KOPT-K1 (cell line): ENCODE data around the gene PDE4D.

Source experiments
- H3K27ac ChIP-seq: fragments of 200-600 bp; sonication (generic); 2 replicates; pipeline ENCODE4 v1.5.1; 2016; ENCODE audit warnings: antibody characterized with exemption, mild to moderate bottlenecking, low read depth, low read length; ENCODE audit not compliant: poor library complexity, severe bottlenecking
- H3K36me3 ChIP-seq: fragments of 200-600 bp; sonication (generic); 2 replicates; pipeline ENCODE4 v1.5.1; 2017; ENCODE audit warnings: antibody characterized with exemption, mild to moderate bottlenecking, low read length, moderate library complexity; ENCODE audit not compliant: insufficient read depth
- H3K9me3 ChIP-seq: fragments of 200-600 bp; sonication (generic); 2 replicates; pipeline ENCODE4 v1.5.1; 2017; ENCODE audit warnings: antibody characterized with exemption, low read length, mild to moderate bottlenecking; ENCODE audit not compliant: insufficient read depth, poor library complexity, severe bottlenecking

Gene PDE4D

DNA sequence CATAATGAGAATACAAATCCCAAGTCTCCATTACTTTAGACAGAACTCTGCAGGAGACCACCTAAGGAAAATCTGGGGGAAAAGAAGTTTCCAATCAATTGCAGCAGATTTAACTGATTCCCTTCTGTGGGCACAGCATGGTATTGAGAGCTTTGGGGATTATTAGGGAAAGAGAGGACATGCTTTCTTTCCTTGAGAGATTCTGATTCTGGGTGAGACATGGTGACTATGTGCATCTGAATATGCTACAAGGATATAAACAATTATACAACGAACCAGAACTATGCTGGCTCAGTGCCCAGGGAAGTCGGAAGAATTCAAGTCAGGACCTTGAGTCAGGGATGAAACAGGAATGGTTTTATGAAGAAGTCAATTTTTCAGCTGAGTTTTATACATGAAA, 183.7 kb downstream of the PDE4D start:
- Histone ChIP-seq H3K9me3 (peaks cover 10% of the 10 kb centered on the region), H3K36me3 (no peaks in the 10 kb centered on the region), H3K27ac (no peak overlapping the region)

DNA sequence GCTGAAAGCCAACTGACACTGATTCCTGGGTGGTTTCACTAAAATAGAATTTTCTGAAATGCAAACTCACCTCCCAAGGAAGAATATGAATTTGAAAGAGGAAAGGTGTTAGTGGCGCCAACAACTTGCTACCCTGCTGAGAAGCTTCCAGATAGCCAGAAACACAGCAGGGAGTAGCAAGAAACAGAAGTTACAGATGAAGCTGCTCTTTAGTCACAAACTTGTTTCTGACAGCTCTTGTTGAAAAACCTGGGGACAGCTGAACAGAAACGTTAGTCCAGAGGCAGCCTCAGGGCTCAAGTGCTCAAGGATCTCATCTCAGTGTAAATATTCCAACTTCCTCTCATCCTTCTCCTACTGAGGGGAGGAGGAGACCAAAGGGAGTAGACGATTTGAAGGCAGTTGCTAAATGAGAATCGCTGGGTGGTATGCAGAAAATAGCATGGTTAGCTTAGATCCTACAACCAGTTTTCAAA, 184.1 kb downstream of the PDE4D start:
- H3K27ac ChIP-seq, result no peak overlapping the region
- H3K36me3 ChIP-seq, result no peaks in the 10 kb centered on the region
- H3K9me3 ChIP-seq, result peaks cover 10% of the 10 kb centered on the region

DNA sequence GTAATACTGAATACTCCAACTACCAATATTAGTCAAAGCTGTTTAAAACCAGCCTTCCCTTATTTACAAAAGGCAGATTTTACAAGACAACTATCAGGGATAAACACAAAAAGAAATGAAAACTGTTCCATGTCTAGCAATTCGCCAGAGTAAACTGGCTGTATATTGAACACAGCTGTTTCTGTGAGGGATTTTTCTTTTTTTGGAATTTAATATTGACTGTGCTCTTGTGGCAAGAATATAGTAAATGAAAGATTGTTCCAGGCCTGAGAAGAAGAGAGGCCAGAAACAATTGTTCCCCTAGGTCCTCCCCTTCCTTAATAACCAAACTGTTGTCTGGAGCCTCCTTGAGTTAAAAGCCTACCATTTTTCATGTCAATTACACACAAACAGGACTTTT, 188.6 kb downstream of the PDE4D start:
- Histone ChIP-seq H3K36me3 (no peaks in the 10 kb centered on the region), H3K9me3 (no peaks in the 10 kb centered on the region), H3K27ac (no peak overlapping the region)

DNA sequence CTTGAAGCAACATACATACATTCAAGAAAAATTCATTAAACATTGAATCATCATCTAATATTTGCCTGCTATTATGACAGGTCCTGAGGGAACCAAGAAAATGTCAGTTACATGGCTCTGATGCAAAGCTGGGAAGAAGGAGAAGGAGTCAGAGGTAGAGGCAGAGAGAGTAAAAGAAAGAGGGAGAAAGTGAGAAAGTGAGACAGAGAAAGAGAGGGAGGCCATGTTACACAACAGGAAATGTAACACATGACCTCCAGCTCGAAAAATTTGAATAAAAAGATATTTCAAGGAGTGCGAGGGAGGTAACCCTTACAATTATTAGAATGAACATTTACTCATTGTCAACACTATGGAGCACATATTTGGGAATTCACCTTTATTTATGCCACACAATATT, 189.7 kb downstream of the PDE4D start:
- Histone ChIP-seq H3K27ac (no peak overlapping the region), H3K36me3 (no peaks in the 10 kb centered on the region), H3K9me3 (no peaks in the 10 kb centered on the region)

DNA sequence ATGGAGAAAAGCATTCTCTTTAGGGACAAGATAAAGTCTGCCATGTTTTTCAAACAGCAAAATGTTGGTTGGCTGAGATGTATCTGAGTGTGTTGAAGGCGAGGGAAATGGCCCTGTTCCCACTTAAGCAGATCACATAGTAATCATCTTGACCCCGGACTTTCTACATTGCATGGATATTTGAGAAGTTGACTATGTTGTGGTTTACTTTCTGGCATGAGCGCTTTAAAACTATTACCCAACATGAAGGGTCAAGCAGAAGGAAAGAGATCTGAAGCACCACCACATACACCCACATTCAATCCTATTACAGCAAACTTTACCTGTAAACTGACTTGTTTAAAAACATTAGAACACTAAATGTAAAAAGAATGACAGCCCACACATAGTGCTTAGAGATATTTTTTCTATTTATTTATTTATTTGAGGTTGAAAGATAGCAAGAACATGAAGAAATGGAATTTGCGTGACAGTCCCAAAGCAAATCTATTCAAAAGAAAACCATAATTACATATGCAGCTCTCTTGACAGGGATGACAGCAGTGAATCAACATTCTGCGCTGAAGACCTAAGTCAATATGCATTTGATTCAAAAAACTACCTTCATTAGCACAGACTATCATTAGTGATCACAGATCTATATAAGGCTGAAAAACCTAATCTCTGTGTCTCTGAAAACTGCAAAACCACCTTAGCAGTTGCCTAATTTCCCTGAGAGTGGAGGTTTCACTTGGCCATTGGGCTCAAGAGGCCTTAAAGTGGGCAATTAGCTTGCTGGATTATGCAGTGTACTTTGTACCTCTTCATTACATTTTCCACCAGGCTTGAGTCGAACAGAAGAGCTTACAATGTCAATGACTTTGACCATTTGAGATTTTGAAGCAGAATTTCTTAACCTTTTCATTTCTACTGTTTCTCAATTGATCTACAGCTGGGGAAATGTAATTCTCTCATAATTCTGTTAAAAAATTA, 195.0 kb downstream of the PDE4D start:
- Histone ChIP-seq H3K27ac (no peak overlapping the region), H3K36me3 (no peaks in the 10 kb centered on the region), H3K9me3 (no peaks in the 10 kb centered on the region)

DNA sequence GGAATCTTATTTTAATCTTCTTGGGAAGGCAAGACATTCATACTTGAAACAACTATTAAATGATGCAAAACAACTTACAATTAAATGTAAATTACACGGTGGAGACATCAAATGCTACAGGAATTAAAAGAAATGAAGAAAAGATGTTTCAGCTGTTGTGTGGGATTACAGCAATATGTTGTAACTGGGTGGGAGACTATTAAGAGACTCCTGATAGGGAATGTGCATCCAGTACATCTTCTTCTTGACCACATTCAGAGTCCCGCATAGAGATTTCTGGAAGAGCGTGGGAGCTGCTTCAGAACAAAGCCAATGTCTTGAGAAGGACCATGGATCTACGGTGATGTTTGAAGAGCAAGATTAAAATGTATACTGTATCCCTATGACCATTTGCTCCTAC, 199.1 kb downstream of the PDE4D start:
- no peaks in the 10 kb centered on the region for H3K9me3 ChIP-seq
- no peaks in the 10 kb centered on the region for H3K36me3 ChIP-seq
- no peak overlapping the region for H3K27ac ChIP-seq

DNA sequence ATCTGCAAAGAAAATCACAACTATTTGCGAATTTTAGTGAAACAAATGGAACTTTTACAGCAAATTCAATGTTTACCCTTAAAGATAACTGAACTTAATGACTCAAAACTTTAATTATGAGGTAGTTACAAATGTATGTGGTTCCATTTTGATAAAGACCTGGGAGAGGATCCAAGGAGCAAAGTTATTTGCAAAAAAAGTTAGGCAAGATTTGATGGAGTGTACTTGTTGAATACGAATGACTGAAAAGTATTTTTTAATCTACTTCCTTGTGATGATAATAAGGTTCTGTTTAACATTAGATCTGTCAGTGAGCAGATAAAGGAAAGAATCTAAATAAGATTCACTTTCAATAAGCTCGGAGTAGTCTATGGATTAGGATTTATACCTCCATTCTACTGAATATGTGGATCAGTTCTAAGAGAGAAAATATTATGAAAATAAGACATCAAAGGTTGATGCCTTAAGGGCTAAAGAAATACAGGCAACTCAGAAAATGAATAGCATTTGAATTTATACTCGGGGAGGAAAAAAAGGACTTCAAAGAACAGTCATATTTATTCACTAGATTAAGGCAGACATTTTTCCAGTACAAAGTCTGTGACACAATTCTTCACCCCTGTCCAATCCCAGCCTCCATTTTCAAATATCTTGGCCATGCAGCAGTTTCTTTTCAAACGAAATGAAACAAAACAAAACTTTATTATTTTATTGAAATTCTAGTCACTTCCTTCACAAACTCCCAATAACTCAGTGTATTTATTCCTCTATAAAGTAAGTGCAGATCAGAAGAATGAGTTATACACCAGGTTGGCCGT, 199.8 kb downstream of the PDE4D start:
- no peaks in the 10 kb centered on the region for H3K36me3 ChIP-seq
- no peak overlapping the region for H3K27ac ChIP-seq

DNA sequence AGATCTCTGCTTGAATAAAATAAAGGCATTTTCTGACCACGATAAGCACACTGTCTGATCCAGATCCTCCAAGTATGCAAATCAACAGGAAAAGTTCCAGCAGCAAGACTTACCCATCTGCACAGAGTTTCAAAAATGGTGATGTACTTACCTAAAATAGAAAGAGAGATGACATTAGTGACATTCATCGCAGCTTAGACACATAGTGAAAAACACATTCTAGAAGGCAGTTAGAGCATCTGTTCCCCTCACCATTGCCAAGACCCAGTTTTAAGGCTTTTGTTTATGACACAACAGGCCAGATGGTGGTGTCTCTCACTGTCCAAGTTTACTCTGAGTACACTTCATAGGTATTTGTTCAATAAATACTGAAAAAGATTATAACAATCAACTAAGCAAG, 207.7 kb downstream of the PDE4D start:
- Histone ChIP-seq H3K36me3 (no peaks in the 10 kb centered on the region), H3K27ac (no peak overlapping the region)

More for the DNA sequence above, 199.8 kb downstream of the PDE4D start:
- H3K9me3 ChIP-seq, result no peaks in the 10 kb centered on the region

DNA sequence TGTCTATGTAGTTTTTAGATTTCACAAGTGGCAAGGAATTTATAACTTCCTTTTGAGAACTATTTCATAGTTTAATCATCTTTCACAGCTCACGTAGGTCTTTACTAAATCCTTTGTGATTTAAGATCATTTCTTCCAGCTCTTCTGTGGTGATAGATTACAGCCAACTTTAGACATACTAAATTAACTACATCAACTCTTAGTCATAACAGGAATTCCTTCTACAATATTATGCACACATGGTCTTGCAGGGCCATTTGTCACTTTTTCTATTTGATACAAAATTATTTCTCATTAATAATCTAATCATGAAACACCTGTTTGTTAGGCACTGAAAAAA, 208.4 kb downstream of the PDE4D start:
- Histone ChIP-seq H3K36me3 (no peaks in the 10 kb centered on the region), H3K9me3 (no peaks in the 10 kb centered on the region), H3K27ac (no peak overlapping the region)

More for the DNA sequence above, 207.7 kb downstream of the PDE4D start:
- H3K9me3 ChIP-seq, result no peaks in the 10 kb centered on the region

DNA sequence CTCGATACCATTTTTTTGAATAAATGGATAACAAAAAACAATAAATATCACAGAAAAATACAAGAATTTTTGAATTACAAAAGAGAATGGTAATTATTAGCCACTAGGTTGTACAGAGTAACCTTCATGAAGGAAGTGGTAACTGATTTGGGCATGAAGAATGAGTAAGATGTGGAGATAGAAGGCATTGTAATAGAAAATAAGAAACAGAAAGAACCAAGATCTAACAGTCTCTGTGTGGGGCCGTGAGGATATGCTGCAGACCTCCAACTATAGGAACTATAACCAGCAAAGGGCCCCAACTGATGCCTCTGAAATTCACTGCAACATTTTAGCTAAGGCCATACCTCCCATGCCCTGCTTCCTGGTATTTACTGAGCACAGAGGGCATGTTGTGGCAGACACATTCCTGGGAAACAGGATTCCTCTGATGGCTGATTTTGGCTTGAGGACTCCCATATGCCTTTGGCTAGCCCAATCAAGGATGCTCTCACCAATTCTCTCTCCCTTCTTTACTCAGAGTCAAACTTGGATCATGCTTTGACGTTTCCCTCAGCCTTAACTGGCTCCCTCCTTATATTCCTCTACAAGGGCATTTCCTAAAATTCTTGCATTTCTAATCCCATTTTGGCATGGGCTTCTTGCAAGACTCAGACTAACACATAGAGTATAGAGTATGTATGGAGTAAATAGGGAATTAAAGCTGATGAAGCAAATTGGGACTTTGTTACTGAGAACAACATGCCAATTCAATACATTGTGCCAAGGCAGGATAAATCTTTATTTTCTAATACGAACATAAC, 208.9 kb downstream of the PDE4D start:
- Histone ChIP-seq H3K9me3 (no peaks in the 10 kb centered on the region), H3K27ac (no peak overlapping the region), H3K36me3 (no peaks in the 10 kb centered on the region)

DNA sequence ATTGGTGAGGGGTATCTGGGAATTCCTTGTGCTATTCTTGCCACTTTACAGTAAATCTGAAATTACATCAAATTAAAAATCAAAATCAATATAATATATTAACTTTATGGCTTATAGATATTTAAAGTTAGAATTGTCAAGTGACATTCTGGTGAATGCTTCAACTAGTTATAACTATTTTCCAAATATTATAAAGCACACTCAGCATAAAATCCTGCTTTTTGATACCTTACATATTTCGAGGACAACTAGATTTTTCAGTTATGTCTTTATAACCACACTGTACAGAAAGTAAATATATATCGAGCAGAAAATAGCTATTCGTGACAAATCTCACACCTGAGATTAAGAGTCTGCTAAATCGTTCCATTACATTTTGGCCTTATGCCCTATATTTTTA, 210.2 kb downstream of the PDE4D start:
- no peaks in the 10 kb centered on the region for H3K9me3 ChIP-seq
- H3K36me3 ChIP-seq, result no peaks in the 10 kb centered on the region
- no peak overlapping the region for H3K27ac ChIP-seq

DNA sequence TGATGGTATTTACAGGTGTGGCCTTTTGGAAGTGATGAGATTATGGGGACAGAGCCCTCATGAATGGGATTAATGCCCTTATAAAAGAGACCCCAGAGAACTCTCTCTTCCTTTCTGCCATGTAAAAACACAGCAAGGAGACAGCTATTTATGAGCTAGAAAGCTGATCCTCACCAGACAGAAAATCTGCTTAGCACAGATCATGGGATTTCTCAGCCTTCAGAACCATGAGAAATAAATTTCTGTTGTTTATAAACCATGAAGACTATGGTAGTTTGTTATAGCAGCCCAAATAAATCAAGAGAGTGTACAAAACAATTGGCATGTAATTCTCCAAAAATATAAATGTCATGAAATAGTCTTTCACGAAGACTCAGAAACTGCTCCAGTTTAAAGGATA, 211.0 kb downstream of the PDE4D start:
- Histone ChIP-seq H3K27ac (no peak overlapping the region), H3K9me3 (no peaks in the 10 kb centered on the region), H3K36me3 (no peaks in the 10 kb centered on the region)

DNA sequence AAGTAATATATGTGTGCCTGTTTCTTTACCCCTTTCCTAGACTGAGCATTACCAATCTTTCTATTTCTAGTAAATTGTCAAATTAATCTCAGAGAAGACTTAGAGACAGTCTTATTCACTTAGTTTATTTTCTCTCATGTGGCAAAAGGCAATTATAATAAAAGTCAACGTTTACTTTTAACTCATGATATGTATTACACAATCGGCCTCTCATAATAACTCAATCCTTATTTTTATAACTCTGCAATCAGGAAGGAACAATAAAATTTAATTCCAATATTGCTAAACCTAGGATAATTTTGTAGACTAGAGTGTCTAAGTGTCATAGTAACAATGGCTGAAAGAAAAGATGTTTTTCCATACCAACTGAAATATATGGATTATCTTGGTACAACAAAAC, 214.6 kb downstream of the PDE4D start:
- Histone ChIP-seq H3K9me3 (no peaks in the 10 kb centered on the region), H3K27ac (no peak overlapping the region), H3K36me3 (no peaks in the 10 kb centered on the region)

DNA sequence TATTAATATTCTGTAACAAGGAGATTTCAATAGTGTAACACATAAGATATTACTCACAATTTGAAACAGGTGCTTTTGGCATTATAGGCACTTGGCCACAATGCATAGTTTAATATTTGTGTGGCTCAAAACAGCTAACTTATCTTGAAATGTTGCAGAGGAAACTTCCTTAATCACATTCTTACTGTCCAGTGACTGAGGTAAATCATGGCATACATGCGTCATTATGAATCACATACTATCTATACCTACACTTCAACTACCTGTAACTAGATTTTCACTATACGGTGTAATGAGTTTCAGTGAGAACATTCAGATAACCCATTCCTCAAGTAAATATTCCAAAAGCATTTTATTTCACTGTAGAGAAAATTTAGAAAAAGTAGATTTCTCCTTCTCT, 218.8 kb downstream of the PDE4D start:
- H3K27ac ChIP-seq, result no peak overlapping the region

More for the DNA sequence above, 218.8 kb downstream of the PDE4D start:
- no peaks in the 10 kb centered on the region for H3K36me3 ChIP-seq
- no peaks in the 10 kb centered on the region for H3K9me3 ChIP-seq
